Choroid plexus epithelial cell (primary cell): Measurements from ENCODE around the gene HM13.
"Not testable (repeated sequence)": the region's sequence is repeated elsewhere in the genome, so short reads cannot be mapped to it uniquely, and the experiment has no call there.

Source experiments
- DNase-seq: peaks from one replicate; pipeline ENCODE4 v3.0.0-alpha.2; 2010; ENCODE audit warnings: low read depth
- H3K4me3 ChIP-seq: 2 replicates; pipeline ENCODE4 v1.5.1; 2011; ENCODE audit warnings: low read depth, mild to moderate bottlenecking, control low read depth, low read length, moderate library complexity
- TF ChIP-seq, protein P1 (sequence below): conservative IDR thresholded peaks from 2 replicates; pipeline ENCODE4 v1.5.1; 2011; ENCODE audit warnings: low read depth, mild to moderate bottlenecking, control low read depth, inconsistent platforms, low read length, moderate library complexity

The HM13 gene

DNA sequence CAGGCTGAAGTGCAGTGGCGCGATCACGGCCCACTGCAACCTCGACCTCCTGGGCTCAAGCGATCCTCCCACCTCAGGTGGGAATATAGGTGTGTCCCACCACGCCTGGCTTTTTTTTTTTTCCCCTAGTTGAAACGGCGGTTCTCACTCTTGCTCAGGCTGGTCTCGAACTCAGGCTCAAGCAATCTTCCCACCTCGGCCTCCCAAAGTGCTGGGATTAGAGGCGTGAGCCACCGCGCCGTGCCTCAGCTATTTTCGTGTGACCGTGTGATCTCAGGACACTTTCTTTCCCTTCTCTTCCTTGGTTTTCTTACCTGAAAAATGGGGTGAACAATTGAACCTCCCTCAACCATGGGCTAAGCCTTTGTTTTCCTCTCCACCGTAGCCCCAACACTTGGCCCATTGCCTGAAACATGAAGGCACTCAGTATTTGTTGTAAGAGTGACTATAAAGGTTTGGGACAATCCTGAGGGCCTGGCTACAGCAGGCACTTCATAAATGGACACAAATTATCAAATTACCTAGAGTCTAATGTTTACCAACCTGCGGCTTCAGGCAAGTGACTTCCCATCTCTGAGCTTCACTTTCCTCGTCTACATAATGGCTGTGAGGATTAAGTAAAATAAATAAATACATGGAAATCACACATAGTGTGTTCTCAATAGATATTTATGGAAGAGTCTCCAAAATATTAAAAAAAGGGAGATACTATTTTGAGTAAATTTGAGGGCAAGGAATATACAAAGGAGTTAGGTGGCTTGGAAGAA lies 59.5 kb downstream of the HM13 start:
- peak overlapping the region; percentile 53 for H3K4me3 ChIP-seq
- no peak for DNase-seq
- TF ChIP-seq, protein P1, sequence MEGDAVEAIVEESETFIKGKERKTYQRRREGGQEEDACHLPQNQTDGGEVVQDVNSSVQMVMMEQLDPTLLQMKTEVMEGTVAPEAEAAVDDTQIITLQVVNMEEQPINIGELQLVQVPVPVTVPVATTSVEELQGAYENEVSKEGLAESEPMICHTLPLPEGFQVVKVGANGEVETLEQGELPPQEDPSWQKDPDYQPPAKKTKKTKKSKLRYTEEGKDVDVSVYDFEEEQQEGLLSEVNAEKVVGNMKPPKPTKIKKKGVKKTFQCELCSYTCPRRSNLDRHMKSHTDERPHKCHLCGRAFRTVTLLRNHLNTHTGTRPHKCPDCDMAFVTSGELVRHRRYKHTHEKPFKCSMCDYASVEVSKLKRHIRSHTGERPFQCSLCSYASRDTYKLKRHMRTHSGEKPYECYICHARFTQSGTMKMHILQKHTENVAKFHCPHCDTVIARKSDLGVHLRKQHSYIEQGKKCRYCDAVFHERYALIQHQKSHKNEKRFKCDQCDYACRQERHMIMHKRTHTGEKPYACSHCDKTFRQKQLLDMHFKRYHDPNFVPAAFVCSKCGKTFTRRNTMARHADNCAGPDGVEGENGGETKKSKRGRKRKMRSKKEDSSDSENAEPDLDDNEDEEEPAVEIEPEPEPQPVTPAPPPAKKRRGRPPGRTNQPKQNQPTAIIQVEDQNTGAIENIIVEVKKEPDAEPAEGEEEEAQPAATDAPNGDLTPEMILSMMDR = no peak

DNA sequence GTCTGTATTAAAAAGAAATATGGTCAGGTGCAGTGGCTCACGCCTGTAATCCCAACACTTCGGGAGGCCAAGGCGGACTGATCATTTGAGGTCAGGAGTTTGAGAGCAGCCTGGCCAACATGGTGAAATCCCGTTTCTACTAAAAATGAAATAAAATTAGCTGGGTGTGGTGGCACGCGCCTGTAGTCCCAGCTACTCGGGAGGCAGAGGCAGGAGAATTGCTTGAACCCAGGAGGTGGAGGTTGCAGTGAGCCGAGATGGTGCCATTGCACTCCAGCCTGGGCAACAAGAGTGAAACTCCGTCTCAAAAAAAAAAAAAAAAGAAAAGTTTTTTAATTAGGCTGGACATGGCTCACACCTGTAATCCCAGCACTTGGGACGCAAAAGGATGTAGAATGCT lies 60.7 kb downstream of the HM13 start:
- H3K4me3 ChIP-seq, DNase-seq: not testable (repeated sequence)

DNA sequence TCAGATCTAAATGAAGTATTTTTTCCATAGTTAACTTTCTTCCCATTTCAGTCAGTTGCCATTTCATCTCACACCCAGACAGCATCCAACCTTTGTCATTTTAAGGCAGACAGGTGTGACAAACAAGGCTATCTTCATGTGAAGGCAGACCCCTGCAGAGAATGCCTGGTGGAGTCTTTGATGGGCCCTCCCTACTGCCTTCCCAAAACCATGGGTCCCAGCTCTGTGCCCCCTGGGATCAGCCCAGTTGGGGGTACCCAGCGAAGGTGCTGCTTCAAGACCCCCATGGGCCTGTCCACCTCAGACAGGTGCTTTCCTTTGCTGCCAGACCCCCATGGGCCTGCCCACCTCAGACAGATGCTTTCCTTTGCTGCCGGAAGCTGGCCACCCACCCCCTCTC lies 62.5 kb downstream of the HM13 start:
- TF ChIP-seq, protein P1 = no peak
- H3K4me3 ChIP-seq = no peak overlapping the region
- no peak for DNase-seq

DNA sequence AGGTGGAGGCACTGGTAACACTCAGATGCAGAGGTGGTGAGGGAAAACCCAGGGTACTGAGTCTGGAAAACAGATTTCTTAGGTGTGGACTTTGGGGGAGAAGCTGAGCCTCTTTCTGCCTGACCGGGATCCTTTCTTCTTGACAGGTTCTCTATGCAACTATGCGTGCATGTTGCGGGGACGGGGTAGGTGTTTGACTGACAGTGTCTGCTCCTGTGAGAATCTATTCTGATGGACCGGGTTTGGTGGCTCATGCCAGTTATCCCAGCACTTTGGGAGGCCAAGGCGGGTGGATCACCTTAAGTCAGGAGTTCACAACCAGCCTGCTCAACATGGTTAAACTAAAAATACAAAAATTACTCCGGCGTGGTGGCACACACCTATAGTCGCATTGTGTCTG lies 63.0 kb downstream of the HM13 start:
- no peak for DNase-seq
- TF ChIP-seq, protein P1 = no peak
- H3K4me3 ChIP-seq = no peak overlapping the region

DNA sequence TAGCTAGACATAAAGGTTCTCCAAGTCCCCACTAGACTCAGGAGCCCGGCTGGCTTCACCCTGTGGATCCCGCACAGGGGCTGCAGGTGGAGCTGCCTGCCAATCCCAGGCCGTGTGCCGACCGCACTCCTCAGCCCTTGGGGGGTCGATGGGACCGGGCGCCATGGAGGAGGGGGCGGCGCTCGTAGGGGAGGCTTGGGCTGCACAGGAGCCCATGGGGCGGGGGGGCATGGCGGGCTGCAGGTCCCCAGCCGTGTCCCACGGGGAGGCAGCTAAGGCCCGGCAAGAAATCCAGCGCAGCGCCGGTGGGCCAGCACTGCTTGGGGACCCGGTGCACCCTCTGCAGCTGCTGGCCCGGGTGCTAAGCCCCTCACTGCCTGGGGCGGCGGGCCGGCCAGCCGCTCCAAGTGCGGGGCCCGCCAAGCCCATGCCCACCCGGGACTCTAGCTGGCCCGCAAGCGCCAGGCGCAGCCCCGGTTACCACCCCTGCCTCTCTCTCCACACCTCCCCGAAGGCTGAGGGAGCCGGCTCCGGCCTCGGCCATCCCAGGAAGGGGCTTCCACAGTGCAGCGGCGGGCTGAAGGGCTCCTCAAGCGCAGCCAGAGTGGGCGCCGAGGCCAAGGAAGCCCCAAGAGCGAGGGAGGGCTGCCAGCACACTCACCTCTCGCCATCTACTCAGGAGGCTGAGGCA lies 64.4 kb downstream of the HM13 start:
- no peak overlapping the region for H3K4me3 ChIP-seq
- no peak for DNase-seq
- TF ChIP-seq, protein P1 = no peak

DNA sequence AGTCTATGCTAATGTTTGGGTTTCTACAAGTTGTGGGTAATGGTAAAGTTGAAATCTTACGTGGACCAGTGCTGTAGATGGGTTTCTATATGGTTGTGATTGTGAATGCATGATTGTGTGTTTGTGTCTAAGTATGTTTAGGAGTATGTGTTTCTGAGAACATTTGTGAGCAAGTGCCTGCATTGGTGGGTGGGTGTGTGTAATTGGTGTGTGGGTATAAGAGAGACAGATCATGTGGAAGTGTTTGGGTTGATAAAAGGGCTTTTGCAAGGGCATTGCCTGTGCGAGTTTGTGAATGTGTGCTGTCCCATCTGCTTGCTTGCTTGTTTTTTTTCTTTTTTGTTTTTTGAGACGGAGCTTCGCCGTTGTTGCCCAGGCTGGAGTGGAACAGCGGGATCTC lies 65.0 kb downstream of the HM13 start:
- no peak for DNase-seq
- TF ChIP-seq, protein P1 = no peak
- H3K4me3 ChIP-seq = no peak overlapping the region

DNA sequence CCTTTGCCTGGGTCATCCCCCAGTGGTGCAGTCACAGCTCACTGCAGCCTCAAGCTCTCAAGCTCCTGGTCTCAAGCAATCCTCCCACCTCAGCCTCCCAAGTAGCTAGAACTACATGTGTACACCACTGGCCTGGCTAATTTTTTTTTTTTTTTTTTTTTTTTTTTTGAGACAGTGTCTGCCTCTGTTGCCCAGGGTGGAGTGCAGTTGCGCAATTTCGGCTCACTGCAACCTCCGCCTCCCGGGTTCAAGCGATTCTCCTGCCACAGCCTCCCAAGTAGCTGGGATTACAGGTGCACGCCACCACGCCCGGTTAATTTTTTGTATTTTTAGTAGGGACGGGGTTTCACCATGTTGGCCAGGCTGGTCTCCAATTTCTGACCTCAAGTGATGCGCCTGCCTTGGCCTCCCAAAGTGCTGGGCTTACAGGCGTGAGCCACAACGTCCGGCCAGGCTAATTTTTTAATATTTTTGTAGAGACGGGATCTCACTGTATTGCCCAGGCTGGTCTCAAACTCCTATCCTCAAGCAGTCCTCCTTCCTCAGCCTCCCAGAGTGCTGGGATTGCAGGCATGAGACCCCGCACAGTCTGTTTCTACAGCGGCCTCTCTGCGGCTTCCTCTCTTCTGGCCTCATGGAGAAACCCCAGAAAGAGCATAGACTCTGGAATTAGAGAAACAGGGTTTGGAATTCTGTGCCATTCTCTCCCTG lies 65.9 kb downstream of the HM13 start:
- DNase-seq, H3K4me3 ChIP-seq: not testable (repeated sequence)
